ENCODE data around the gene CHCHD6. TPM values are rescaled to one million over a fixed set of nuclear protein-coding genes. Genes with fewer than 3 reads are reported as not detected.

CHCHD6 gene
- total and polyA plus RNA-seq, 8 donors = 5.0 to 10.9 (median 6.0) TPM

GRCh38 chr3:126749931-126750755 lies 46.1 kb downstream of the CHCHD6 start:
- peaks cover 0 to 10% (median 0%) of the 10 kb centered on the region in 3 donors for H3K4me1 ChIP-seq
- no peak for TF ChIP-seq CTCF (IDR thresholded peaks at IDR 0.05)
- no peak overlapping the region for H3K27ac ChIP-seq
- 89% methylated on average over 8 of the region's 8 CpGs for WGBS, 2 donors
- no peaks in the 10 kb centered on the region for H3K36me3 ChIP-seq
- no peak for FAIRE-seq
- no peaks in the 10 kb centered on the region for H3K27me3 ChIP-seq
- no peak for DNase-seq
- H3K9me3 ChIP-seq = no peaks in the 10 kb centered on the region
- no peak for ATAC-seq
- intact Hi-C loops (cut with DNase I) = loop anchor here in 1 of 3 donors (10.0 kb wide), 2 partner anchors 235 to 705 kb away; partner anchors contain the start of gene PLXNA1
- H3K4me3 ChIP-seq = no peak overlapping the region

- H3K27ac ChIP-seq = no peak overlapping the region
- H3K9me3 ChIP-seq = no peaks in the 10 kb centered on the region
- whole genome bisulfite sequencing, 2 donors = 57 to 74% methylated on average over 4 of the region's 4 CpGs
- intact Hi-C loops (cut with DNase I) = loop anchor here in 1 of 3 donors (10.0 kb wide), 2 partner anchors 234 to 704 kb away; partner anchors contain the start of gene PLXNA1
- no peak overlapping the region for H3K4me3 ChIP-seq
- peaks cover 0 to 6% (median 0%) of the 10 kb centered on the region in 3 donors for H3K4me1 ChIP-seq
- no peaks in the 10 kb centered on the region for H3K36me3 ChIP-seq
- no peaks in the 10 kb centered on the region for H3K27me3 ChIP-seq
- ATAC-seq = peak in 1 of 4 donors; percentile 4
- no peak for DNase-seq
- no peak for FAIRE-seq
- TF ChIP-seq CTCF (IDR thresholded peaks at IDR 0.05) = no peak
Measured at GRCh38 chr3:126750756-126751121, 46.7 kb downstream of the CHCHD6 start.

GRCh38 chr3:126751611-126752302 lies 47.7 kb downstream of the CHCHD6 start:
- no peak for ATAC-seq
- Histone ChIP-seq H3K4me1 (no peaks in the 10 kb centered on the region), H3K27ac (no peak overlapping the region), H3K4me3 (no peak overlapping the region), H3K9me3 (no peaks in the 10 kb centered on the region), H3K27me3 (no peaks in the 10 kb centered on the region), H3K36me3 (no peaks in the 10 kb centered on the region)
- FAIRE-seq = no peak
- 66 to 68% methylated on average over 7 of the region's 7 CpGs for WGBS, 2 donors
- TF ChIP-seq CTCF (IDR thresholded peaks at IDR 0.05) = no peak
- DNase-seq = no peak
- intact Hi-C loops (cut with DNase I) = loop anchor here in 1 of 3 donors (10.0 kb wide), 2 partner anchors 233 to 703 kb away; partner anchors contain the start of gene PLXNA1

GRCh38 chr3:126752303-126753190 lies 48.5 kb downstream of the CHCHD6 start:
- H3K27ac ChIP-seq = no peak overlapping the region

More at GRCh38 chr3:126752303-126753190, 48.5 kb downstream of the CHCHD6 start:
- ATAC-seq (peak; percentile 69 to 98 (median 94)), FAIRE-seq (no peak), DNase-seq (peak; percentile 45 to 86 (median 72))
- no peak overlapping the region for H3K4me3 ChIP-seq
- 52 to 61% methylated on average over 15 of the region's 15 CpGs for WGBS, 2 donors
- H3K4me1 ChIP-seq = no peaks in the 10 kb centered on the region
- no peaks in the 10 kb centered on the region for H3K9me3 ChIP-seq
- H3K27me3 ChIP-seq = no peaks in the 10 kb centered on the region
- no peaks in the 10 kb centered on the region for H3K36me3 ChIP-seq
- peak; percentile 52 to 75 (median 64) for TF ChIP-seq CTCF (IDR thresholded peaks at IDR 0.05)
- intact Hi-C loops (cut with DNase I) = loop anchor here in 1 of 3 donors (10.0 kb wide), 2 partner anchors 232 to 702 kb away; partner anchors contain the start of gene PLXNA1

Measured in pancreas (tissue), 10 donors.